Measurements from ENCODE around the gene CCNI2. TPM values are rescaled to one million over a fixed set of nuclear protein-coding genes. Genes with fewer than 3 reads are reported as not detected.
A peak's percentile ranks its signal among the peaks of the same experiment; 100 is the strongest.

CCNI2 gene
- total RNA-seq, 6 experiments from 2014 or later: not detected

DNA sequence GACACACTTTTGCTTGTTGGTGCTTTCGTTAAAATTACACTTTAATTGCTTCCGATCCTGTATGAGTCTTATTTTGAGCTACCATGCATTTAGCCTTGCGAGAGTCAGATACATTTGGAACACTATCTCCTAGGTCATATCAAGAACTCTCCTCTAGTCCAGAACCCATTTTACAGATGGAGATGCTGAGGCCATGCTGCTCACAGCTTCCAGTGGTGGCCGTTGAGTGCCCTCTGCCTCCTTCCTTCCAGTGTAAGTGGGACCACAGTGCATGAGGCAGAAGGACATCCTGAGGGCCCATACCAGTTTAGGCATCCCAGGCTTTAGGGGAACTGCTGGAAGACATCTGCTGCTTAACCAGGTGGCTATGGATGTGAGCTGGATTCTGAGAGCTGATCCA lies 6.9 kb downstream of the CCNI2 start:
- Mint-ChIP-seq H3K27me3 (ENCODE audit: insufficient read depth) (peaks cover 8% of the 10 kb centered on the region), H3K27ac (no peak overlapping the region), H3K9me3 (no peaks in the 10 kb centered on the region), H3K4me1 (ENCODE audit: low read depth) (no peaks in the 10 kb centered on the region), H3K36me3 (ENCODE audit: low read depth) (peaks cover 8% of the 10 kb centered on the region; the same call in 1 of the 2 replicates), H3K4me3 (no peak overlapping the region)
- TF ChIP-seq, protein P1, sequence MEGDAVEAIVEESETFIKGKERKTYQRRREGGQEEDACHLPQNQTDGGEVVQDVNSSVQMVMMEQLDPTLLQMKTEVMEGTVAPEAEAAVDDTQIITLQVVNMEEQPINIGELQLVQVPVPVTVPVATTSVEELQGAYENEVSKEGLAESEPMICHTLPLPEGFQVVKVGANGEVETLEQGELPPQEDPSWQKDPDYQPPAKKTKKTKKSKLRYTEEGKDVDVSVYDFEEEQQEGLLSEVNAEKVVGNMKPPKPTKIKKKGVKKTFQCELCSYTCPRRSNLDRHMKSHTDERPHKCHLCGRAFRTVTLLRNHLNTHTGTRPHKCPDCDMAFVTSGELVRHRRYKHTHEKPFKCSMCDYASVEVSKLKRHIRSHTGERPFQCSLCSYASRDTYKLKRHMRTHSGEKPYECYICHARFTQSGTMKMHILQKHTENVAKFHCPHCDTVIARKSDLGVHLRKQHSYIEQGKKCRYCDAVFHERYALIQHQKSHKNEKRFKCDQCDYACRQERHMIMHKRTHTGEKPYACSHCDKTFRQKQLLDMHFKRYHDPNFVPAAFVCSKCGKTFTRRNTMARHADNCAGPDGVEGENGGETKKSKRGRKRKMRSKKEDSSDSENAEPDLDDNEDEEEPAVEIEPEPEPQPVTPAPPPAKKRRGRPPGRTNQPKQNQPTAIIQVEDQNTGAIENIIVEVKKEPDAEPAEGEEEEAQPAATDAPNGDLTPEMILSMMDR (IDR thresholded peaks at IDR 0.05): no peak
- DNase-seq: no peak

DNA sequence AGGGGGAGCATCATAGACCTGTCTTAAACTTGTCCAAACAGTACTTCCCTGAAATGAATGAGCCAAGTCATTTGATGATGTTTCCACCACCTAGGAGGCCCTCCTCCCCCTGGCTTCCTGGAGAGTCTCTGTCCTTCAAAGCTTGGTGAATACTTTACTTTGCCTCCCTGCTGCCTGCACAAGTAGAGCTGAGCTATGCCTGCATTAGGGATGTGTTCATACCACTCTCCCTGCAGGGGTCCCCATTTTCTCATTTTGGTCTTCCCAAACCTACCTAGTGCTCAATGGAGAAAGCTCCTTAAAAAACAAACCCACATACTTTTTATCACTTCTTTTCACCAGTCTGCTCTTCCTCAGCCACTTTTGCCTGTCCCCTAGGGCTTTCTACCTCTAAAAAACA lies 7.7 kb downstream of the CCNI2 start:
- Mint-ChIP-seq H3K27me3 (ENCODE audit: insufficient read depth) (peaks cover 3% of the 10 kb centered on the region), H3K4me1 (ENCODE audit: low read depth) (no peaks in the 10 kb centered on the region), H3K27ac (no peak overlapping the region), H3K36me3 (ENCODE audit: low read depth) (peaks cover 8% of the 10 kb centered on the region; the same call in 1 of the 2 replicates), H3K4me3 (no peak overlapping the region), H3K9me3 (no peaks in the 10 kb centered on the region)
- DNase-seq: peak; percentile 41
- TF ChIP-seq, protein P1 (IDR thresholded peaks at IDR 0.05): peak; percentile 62

DNA sequence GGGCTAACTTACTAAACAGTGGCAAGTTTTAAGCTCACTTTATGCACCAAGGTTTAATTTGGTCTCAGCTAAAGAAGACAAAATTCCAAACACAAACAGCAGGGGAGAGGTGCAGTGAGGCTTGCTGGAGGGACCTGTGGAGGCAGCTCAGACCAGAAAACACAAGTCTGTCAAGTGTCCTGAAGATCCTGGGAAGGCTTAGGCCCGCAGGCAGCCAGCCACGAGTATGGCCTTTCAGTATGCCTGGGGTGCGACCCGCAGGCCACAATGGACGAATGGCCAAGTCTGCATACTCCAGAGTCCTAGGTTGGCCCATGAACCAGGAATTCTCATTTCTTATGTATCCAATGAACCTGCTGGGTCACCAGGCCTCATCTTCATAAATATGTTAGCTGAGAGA lies 9.3 kb downstream of the CCNI2 start:
- no peak for DNase-seq
- H3K27me3 Mint-ChIP-seq (ENCODE audit: insufficient read depth): peaks cover 3% of the 10 kb centered on the region
- peaks cover 8% of the 10 kb centered on the region for H3K36me3 Mint-ChIP-seq (ENCODE audit: low read depth)
- TF ChIP-seq, protein P1 (IDR thresholded peaks at IDR 0.05): no peak
- H3K4me1 Mint-ChIP-seq (ENCODE audit: low read depth): no peaks in the 10 kb centered on the region
- no peak overlapping the region for H3K4me3 Mint-ChIP-seq
- no peak overlapping the region for H3K27ac Mint-ChIP-seq
- no peaks in the 10 kb centered on the region for H3K9me3 Mint-ChIP-seq

DNA sequence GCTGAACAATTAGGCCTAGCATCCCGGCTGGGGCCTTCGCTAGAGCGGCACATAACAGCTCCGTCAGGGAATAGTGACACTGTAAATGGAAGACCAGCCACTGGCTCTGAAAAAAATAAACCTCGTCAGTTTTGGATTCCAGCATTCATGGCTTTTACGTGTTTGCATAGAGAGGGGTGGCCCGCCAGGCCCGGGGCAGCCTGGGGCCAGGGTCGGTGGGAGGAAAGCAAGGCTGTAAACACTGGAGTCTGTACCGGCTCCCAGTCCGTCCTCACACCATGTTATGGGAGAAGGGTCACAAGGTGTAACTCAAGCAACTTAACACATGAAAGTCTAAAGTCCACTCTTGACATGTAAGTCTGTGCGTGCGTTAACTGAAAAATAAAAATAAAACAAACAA lies 11.2 kb downstream of the CCNI2 start:
- no peaks in the 10 kb centered on the region for H3K9me3 Mint-ChIP-seq
- peaks cover 14% of the 10 kb centered on the region for H3K36me3 Mint-ChIP-seq (ENCODE audit: low read depth)
- TF ChIP-seq, protein P1 (IDR thresholded peaks at IDR 0.05): no peak
- DNase-seq: no peak
- no peaks in the 10 kb centered on the region for H3K4me1 Mint-ChIP-seq (ENCODE audit: low read depth)
- no peak overlapping the region for H3K4me3 Mint-ChIP-seq
- H3K27me3 Mint-ChIP-seq (ENCODE audit: insufficient read depth): no peaks in the 10 kb centered on the region; the same call in 1 of the 2 replicates
- H3K27ac Mint-ChIP-seq: no peak overlapping the region

DNA sequence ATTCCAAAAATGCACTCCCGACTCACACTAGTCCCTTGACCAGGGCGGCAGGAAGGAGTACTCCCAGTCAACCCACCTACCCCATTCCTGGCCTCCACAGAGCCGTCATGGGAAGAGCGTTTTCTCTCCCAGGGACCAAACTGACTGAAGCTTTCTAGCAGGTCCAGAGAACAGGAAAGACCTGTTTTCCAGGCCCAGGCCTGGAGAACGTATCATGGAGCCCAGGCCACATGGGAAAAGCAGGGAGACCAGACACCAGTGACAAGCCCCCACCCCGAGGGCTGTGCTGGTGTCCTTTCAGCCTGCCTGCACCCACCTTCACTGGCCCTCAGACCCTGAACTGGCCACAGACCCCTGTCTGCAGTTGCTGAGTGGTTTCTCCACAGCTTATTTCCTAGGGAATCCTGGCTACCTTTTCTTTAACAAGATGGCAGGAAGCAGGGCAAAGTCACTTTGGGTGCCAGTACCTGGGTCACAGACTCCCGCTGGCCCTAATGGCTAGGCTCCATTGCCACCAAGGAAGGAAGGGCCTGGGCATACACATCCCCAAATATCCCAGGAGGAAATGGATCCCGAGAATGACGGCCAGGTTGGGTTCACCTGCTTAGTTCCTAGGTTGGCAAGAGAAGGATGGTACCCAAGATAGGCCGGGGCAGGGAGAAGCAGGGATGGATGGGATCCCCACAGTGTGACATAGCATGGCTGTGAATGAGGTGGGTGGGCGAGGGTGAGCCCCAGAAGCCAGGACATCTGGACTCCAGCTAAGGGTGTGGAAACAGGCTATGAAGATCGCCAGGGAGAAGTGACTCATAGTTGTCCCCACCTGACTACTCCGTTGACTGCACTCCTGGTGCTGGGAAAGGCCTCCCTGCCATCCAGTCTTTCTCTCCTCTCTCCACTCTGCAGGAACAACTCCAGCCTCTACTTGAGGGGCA lies 12.2 kb downstream of the CCNI2 start:
- H3K4me3 Mint-ChIP-seq: no peak overlapping the region
- no peaks in the 10 kb centered on the region for H3K9me3 Mint-ChIP-seq
- H3K4me1 Mint-ChIP-seq (ENCODE audit: low read depth): no peaks in the 10 kb centered on the region
- peaks cover 16% of the 10 kb centered on the region for H3K36me3 Mint-ChIP-seq (ENCODE audit: low read depth)
- no peak for DNase-seq
- H3K27ac Mint-ChIP-seq: no peak overlapping the region
- TF ChIP-seq, protein P1 (IDR thresholded peaks at IDR 0.05): no peak
- H3K27me3 Mint-ChIP-seq (ENCODE audit: insufficient read depth): no peaks in the 10 kb centered on the region; the same call in 1 of the 2 replicates

All from HFFc6 (cell line).